Stimulated activated CD8-positive, alpha-beta memory T cell treated with anti-CD3 and anti-CD28 coated beads, Interleukin-4, amount 100 ng/mL, for 4 hours (primary cell): Measurements from ENCODE around the gene PARD3B.

ENCODE experiments used
- DNase-seq, 2 donors: peaks; one replicate each; pipeline ENCODE4 v3.0.0-alpha.2; 2020; ENCODE audit warnings: low read depth in 2 of 2, low spot score in 1 of 2

PARD3B gene

GRCh38 chr2:204824751-204825453 is 279.6 kb downstream of the PARD3B start:
- DNase-seq: no peak

GRCh38 chr2:204825681-204826080 is 280.4 kb downstream of the PARD3B start:
- no peak for DNase-seq

GRCh38 chr2:204827701-204828590 is 282.7 kb downstream of the PARD3B start:
- DNase-seq: no peak

- no peak for DNase-seq
Measured at GRCh38 chr2:204834716-204835384, 289.6 kb downstream of the PARD3B start.

- no peak for DNase-seq
Measured at GRCh38 chr2:204835786-204836185, 290.5 kb downstream of the PARD3B start.

- DNase-seq: no peak
Measured at GRCh38 chr2:204840504-204840903, 295.2 kb downstream of the PARD3B start.

- DNase-seq: no peak
Measured at GRCh38 chr2:204842068-204842467, 296.8 kb downstream of the PARD3B start.

GRCh38 chr2:204842661-204843485 is 297.6 kb downstream of the PARD3B start:
- DNase-seq: no peak

GRCh38 chr2:204846471-204846870 is 301.2 kb downstream of the PARD3B start:
- DNase-seq: no peak

- DNase-seq: no peak
Measured at GRCh38 chr2:204849892-204850291, 304.6 kb downstream of the PARD3B start.

- no peak for DNase-seq
Measured at GRCh38 chr2:204850581-204850980, 305.3 kb downstream of the PARD3B start.

- DNase-seq: no peak
Measured at GRCh38 chr2:204853905-204854304, 308.6 kb downstream of the PARD3B start.

GRCh38 chr2:204860274-204860673 is 315.0 kb downstream of the PARD3B start:
- no peak for DNase-seq

- DNase-seq: no peak
Measured at GRCh38 chr2:204862809-204863208, 317.5 kb downstream of the PARD3B start.

- DNase-seq: no peak
Measured at GRCh38 chr2:204863336-204863735, 318.1 kb downstream of the PARD3B start.

- no peak for DNase-seq
Measured at GRCh38 chr2:204869132-204869823, 324.0 kb downstream of the PARD3B start.

GRCh38 chr2:204870053-204870452 is 324.8 kb downstream of the PARD3B start:
- no peak for DNase-seq

- no peak for DNase-seq
Measured at GRCh38 chr2:204871231-204871953, 326.1 kb downstream of the PARD3B start.

GRCh38 chr2:204876311-204876710 is 331.0 kb downstream of the PARD3B start:
- no peak for DNase-seq

GRCh38 chr2:204877691-204878090 is 332.4 kb downstream of the PARD3B start:
- DNase-seq: no peak
